ENCODE data around the gene FUCA1.
A peak's percentile ranks its signal among the peaks of the same experiment; 100 is the strongest.
"Not testable (repeated sequence)": the region's sequence is repeated elsewhere in the genome, so short reads cannot be mapped to it uniquely, and the experiment has no call there.

The FUCA1 gene

DNA sequence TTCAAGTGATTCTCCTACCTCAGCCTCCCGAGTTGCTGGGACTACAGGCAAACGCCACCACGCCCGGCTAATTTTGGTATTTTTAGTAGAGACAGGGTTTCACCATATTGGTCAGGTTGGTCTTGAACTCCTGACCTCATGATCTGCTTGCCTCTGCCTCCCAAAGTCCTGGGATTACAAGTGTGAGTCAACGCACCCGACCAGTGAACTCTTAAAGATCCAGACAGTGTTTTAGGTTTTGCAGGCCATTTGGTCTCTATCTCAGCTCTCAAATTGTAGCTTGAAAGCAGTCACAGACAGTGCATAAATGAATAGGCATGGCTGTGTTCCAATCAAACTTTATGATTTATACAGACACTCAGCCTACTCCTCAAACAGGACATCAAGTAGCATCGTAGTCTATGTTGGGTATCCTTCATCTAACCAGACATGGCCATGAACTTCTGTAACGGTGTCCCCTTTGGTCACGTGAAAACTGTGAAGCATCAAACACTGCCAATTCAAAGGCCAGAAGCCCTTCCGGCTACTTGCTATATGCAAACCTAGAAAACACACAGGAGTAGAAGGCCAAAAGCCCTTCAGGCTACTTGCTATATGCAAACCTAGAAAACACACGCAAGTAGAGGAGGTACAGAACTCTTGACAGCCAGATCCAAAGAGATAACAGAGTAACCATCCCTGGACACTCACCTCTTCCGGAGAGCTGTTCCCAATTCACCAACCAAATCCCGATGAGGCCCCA lies 3.1 kb downstream of the FUCA1 start:
- TF ChIP-seq POLR2A (IDR thresholded peaks at IDR 0.05; ENCODE audit: low read depth, low read length), result no peak
- TF ChIP-seq POLR2AphosphoS5 (IDR thresholded peaks at IDR 0.05; ENCODE audit: low read depth, low read length), result no peak
- no peak for TF ChIP-seq TAF1 (IDR thresholded peaks at IDR 0.05; ENCODE audit: borderline replicate concordance, low read depth, low read length)
- DNase-seq (ENCODE audit: insufficient read length) (no peak), FAIRE-seq (no peak)

DNA sequence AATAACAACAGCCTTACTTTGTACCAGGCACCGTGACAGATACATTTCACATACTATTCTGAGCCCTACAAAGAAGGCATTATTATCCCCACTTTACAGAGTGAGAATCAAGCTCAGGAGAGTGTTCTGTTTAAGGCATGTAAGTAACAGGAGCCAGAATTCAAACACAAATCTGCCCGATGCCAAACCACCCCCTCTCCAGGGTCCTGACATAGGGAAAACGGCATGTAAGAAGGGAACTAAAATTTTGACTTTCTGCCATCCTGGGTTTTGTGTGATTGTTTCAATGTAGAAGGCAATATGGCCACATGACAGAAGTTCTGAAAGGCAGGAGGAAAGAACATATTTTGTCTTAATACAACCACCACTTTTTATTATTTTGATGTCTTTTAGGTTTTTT lies 5.5 kb downstream of the FUCA1 start:
- FAIRE-seq, result peak; percentile 30
- no peak for TF ChIP-seq POLR2AphosphoS5 (IDR thresholded peaks at IDR 0.05; ENCODE audit: low read depth, low read length)
- no peak for TF ChIP-seq TAF1 (IDR thresholded peaks at IDR 0.05; ENCODE audit: borderline replicate concordance, low read depth, low read length)
- TF ChIP-seq POLR2A (IDR thresholded peaks at IDR 0.05; ENCODE audit: low read depth, low read length), result no peak
- DNase-seq (ENCODE audit: insufficient read length), result no peak

DNA sequence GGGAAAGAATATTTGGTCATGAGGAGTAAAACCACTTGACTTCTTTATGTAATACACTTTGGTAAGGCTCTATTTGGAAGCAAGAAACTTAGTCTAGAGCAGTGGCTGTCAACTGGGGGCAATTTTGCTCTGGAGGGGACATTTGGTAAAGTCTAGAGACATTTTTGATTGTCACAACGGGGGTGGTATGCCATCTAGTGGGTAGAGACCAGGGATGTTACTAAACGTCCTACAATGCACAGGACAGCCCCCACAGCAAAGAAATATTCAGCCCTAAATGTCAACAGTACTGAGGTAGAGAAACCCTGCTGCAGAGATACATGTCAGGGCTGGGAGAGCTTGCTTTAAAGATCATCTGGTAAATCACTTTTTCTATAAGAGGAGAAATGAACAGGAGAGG lies 13.5 kb downstream of the FUCA1 start:
- no peak for TF ChIP-seq POLR2A (IDR thresholded peaks at IDR 0.05; ENCODE audit: low read depth, low read length)
- no peak for TF ChIP-seq TAF1 (IDR thresholded peaks at IDR 0.05; ENCODE audit: borderline replicate concordance, low read depth, low read length)
- no peak for TF ChIP-seq POLR2AphosphoS5 (IDR thresholded peaks at IDR 0.05; ENCODE audit: low read depth, low read length)
- FAIRE-seq (peak; percentile 58), DNase-seq (ENCODE audit: insufficient read length) (no peak)

DNA sequence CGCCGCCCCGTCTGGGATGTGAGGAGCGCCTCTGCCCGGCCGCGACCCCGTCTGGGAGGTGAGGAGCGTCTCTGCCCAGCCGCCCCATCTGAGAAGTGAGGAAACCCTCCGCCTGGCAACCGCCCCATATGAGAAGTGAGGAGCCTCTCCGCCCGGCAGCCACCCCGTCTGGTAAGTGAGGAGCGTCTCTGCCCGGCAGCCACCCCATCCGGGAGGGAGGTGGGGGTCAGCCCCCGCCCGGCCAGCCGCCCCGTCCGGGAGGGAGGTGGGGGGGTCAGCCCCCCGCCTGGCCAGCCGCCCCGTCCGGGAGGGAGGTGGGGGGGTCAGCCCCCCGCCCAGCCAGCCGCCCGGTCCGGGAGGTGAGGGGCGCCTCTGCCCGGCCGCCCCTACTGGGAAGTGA lies 15.0 kb downstream of the FUCA1 start:
- FAIRE-seq; DNase-seq (ENCODE audit: insufficient read length): not testable (repeated sequence)

DNA sequence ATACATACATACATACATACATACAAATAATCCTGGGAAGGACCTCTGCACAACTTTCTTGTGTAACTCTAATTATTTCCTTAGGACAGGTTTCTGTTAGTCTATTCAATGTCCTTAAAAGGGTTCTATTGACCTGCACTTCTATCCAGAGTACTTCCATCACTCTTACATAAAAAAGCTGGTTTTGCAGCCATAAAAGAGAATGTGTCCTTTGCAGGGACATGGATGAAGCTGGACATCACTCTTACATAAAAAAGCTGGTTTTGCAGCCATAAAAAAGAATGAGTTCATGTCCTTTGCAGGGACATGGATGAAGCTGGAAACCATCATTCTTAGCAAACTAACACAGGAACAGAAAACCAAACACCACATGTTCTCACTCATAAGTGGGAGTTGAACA lies 16.7 kb downstream of the FUCA1 start:
- not testable (repeated sequence) for DNase-seq (ENCODE audit: insufficient read length)

DNA sequence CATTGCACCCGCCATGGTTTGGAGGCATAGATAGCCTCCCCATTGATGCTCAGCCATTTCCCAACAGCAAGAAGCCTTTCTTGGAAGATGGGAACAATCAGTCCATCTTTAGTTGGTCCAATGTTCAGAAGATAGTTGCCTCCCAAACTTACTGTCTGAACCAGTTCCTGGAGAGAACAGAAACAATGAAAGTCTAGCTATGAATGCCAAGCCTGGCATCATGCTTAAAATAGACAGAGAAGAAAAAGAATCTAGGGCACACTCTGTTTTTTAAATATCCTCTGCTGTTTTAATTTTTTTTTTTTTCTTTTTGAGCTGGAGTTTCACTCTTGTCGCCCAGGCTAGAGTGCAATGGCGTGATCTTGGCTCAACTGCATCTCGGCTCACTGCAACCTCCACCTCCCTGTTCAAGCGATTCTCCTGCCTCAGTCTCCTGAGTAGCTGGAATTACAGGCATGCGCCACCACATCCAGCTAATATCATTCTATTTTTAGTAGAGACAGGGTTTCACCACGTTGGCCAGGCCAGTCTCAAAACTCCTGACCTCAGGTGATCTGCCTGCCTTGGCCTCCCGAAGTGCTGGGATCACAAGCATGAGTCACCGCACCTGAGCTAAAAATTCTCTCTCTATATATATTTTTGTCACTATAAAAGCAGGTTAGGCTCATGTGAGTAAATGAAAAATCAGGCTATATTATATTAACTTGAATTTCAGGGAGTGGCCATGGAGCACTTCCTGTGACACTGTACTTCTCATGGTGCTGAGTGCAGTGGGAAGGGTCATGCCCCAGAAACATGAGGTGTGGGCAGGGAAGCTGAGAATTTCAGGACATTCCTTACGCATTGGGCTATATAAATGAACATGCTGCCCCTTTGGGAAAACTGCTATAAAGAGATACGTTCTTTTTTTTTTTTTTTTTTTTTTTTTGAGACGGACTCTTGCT lies 19.1 kb downstream of the FUCA1 start:
- FAIRE-seq (no peak), DNase-seq (ENCODE audit: insufficient read length) (no peak)
- no peak for TF ChIP-seq POLR2A (IDR thresholded peaks at IDR 0.05; ENCODE audit: low read depth, low read length)
- TF ChIP-seq TAF1 (IDR thresholded peaks at IDR 0.05; ENCODE audit: borderline replicate concordance, low read depth, low read length), result no peak
- TF ChIP-seq POLR2AphosphoS5 (IDR thresholded peaks at IDR 0.05; ENCODE audit: low read depth, low read length), result no peak

More for the DNA sequence above, 16.7 kb downstream of the FUCA1 start:
- not testable (repeated sequence) for FAIRE-seq

DNA sequence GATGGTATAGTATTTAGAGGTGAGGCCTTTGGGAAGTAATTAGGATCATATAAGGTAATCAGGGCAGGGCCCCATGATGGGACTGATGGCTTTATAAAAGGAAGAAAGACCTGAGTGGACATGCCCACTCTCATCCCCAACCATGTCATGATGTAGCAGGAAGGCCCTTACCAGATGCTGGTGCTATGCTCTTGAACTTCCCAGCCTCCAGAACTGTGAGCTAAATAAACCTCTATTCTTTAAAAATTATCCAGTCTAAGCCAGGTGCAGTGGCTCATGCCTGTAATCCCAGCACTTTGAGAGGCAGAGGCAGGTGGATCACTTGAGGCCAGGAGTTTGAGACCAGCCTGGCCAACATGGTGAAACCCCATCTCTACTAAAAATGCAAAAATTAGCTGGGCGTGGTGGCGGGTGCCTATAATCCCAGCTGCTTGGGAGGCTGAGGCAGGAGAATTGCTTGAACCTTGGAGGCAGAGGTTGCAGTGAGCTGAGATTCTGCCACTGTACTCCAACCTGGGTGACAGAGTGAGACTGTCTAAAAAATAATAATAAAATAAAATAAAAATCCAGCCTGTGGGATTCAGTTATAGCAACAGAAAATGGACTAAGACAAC lies 20.5 kb downstream of the FUCA1 start:
- FAIRE-seq, result not testable (repeated sequence)

DNA sequence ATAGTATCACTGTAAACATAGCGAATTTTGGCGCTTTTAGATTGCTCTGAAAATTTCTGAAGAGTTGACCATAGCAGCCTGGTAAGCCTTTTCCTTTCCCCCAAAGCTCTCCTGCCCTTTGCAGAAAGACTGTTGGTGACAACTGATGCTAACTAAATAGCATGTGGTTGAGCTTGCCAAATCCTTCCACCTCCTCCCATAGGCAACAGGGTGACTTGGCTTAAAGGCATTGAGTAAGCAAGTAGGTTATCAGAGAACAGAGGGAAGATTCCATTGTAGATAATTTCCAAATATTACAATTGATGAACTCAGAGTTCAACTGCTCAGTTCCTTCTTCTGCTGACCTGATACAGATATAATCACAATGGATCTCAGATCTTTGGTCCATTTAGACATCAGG lies 22.9 kb downstream of the FUCA1 start:
- no peak for DNase-seq (ENCODE audit: insufficient read length)
- TF ChIP-seq POLR2A (IDR thresholded peaks at IDR 0.05; ENCODE audit: low read depth, low read length) (no peak), TAF1 (IDR thresholded peaks at IDR 0.05; ENCODE audit: borderline replicate concordance, low read depth, low read length) (no peak), POLR2AphosphoS5 (IDR thresholded peaks at IDR 0.05; ENCODE audit: low read depth, low read length) (no peak)

More for the DNA sequence above, 20.5 kb downstream of the FUCA1 start:
- DNase-seq (ENCODE audit: insufficient read length), result not testable (repeated sequence)

DNA sequence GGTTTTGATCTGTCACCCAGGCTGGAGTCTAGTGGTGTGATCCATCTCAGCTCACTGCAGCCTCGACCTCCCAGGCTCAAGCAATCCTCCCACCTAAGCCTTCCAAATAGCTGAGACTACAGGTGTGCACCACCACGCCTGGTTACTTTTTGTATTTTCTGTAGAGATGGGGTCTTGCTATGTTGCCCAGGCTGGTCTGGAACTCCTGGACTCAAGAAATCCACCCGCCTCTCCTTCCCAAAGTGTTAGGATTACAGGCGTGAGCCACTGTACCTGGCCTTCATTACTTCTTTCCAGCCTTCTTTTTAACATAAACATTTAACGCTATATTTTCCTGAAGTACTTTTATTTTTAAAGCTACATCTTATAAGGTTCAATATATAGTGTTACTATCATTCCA lies 24.4 kb downstream of the FUCA1 start:
- no peak for TF ChIP-seq POLR2A (IDR thresholded peaks at IDR 0.05; ENCODE audit: low read depth, low read length)
- DNase-seq (ENCODE audit: insufficient read length) (no peak), FAIRE-seq (no peak)

More for the DNA sequence above, 22.9 kb downstream of the FUCA1 start:
- FAIRE-seq, result no peak

DNA sequence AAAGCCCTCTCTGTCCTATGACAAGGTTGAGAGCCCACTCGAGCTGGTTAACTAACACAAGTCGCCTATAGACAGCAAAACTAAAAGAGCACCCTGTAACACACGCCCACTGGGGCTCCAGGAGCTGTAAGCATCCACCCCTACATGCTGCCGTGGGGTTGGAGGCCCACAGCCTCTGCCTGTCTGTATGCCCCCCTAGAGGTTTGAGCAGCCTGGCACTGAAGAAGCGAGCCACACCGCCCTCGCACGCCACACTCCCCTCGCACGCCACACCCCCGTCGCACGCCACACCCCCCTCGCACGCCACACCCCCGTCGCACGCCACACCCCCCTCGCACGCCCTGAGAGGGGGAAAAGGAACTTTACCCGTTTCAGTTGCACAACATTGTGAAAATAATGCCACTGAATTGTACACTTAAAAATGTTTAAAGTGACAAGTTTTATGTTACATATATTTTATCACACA lies 29.7 kb downstream of the FUCA1 start:
- peak; percentile 94 for FAIRE-seq
- no peak for TF ChIP-seq POLR2A (IDR thresholded peaks at IDR 0.05; ENCODE audit: low read depth, low read length)
- no peak for TF ChIP-seq TAF1 (IDR thresholded peaks at IDR 0.05; ENCODE audit: borderline replicate concordance, low read depth, low read length)
- TF ChIP-seq POLR2AphosphoS5 (IDR thresholded peaks at IDR 0.05; ENCODE audit: low read depth, low read length), result no peak
- peak; percentile 70 for DNase-seq (ENCODE audit: insufficient read length)

DNA sequence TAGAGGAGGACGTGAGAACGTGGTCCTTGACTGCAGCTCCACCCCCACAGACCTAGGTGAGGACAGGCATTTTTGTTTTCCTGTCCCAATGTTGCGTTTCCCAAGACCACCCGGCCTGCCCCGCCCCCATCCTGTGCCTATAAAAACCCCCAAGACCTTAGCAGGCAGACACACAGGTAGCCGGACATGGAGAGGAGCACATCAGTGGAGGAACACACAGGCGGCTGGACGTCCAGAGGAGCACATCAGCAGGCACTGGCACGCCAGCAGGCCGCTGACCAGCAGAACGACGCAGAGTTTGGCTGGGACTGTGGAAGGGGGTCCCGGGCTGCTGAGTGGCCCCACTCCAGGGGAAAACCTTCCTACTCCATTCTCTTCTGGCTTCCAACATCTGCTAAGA lies 30.2 kb downstream of the FUCA1 start:
- TF ChIP-seq TAF1 (IDR thresholded peaks at IDR 0.05; ENCODE audit: borderline replicate concordance, low read depth, low read length), result no peak
- TF ChIP-seq POLR2A (IDR thresholded peaks at IDR 0.05; ENCODE audit: low read depth, low read length), result no peak
- no peak for TF ChIP-seq POLR2AphosphoS5 (IDR thresholded peaks at IDR 0.05; ENCODE audit: low read depth, low read length)
- no peak for FAIRE-seq
- DNase-seq (ENCODE audit: insufficient read length), result no peak

DNA sequence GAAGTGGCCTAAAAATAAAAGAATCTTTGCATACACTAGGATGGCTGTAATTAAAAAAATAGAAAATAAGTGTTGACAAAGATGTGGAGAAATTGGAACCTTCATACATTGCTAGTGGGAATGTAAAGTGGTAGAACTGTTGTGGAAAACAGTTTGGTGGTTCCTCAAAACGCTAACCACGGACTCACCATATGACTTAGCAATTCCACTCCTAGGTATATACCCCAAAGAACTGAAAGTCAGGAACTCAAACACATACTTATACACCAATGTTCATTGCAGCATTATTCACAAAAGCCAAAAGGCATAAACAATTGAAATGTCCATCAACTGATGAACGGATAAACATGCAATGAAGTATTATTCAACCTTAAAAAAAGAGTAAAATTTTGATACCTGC lies 32.1 kb downstream of the FUCA1 start:
- DNase-seq (ENCODE audit: insufficient read length) (no peak), FAIRE-seq (no peak)
- TF ChIP-seq POLR2AphosphoS5 (IDR thresholded peaks at IDR 0.05; ENCODE audit: low read depth, low read length) (no peak), TAF1 (IDR thresholded peaks at IDR 0.05; ENCODE audit: borderline replicate concordance, low read depth, low read length) (no peak), POLR2A (IDR thresholded peaks at IDR 0.05; ENCODE audit: low read depth, low read length) (no peak)

DNA sequence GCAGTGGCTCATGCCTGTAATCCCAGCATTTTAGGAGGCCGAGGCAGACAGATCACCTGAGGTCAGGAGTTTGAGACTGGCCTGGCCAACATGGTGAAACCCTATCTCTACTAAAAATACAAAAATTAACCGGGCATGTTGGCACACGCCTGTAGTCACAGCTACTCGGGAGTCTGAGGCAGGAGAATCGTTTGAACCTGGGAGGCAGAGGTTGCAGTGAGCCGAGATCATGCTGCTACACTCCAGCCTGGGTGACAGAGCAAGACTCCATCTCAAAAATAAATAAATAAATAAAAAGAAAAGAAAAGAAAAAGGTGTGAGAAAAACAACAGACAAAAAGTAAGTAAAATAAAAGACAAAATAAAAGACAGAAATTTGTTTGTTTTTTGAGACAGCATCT lies 33.9 kb downstream of the FUCA1 start:
- not testable (repeated sequence) for FAIRE-seq; DNase-seq (ENCODE audit: insufficient read length)

All from GM12892 (cell line).